ENCODE measurements around the gene CYP27C1. TPM values are rescaled to one million over a fixed set of nuclear protein-coding genes. Genes with fewer than 3 reads are reported as not detected.

The CYP27C1 gene
- polyA plus RNA-seq, 1 donor = 5.1 TPM

- no peak for DNase-seq (ENCODE audit: low read depth)
Observed at GRCh38 chr2:127153691-127154158, 66.4 kb downstream of the CYP27C1 start.

- no peak for DNase-seq (ENCODE audit: low read depth)
Observed at GRCh38 chr2:127150996-127151395, 69.1 kb downstream of the CYP27C1 start.

DNA sequence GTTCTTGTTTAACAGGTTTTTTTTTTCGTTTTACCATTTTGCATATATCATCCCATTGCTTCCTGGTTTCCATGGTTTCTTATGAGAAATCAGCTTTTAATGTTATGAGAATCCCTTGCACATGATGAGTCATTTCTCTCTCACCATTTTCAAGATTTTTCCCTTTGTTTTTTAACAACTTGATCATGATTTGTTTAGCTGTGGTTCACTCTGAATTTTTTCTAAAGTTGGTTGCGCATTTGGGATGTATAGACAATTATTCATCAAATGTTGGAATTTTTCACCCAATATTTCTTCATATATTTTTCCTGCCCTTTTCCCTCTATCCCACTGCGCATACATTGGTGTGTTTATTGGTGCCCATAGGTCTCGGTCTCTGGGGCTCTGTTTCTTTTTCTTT, 70.7 kb downstream of the CYP27C1 start:
- no peak for DNase-seq (ENCODE audit: low read depth)

DNA sequence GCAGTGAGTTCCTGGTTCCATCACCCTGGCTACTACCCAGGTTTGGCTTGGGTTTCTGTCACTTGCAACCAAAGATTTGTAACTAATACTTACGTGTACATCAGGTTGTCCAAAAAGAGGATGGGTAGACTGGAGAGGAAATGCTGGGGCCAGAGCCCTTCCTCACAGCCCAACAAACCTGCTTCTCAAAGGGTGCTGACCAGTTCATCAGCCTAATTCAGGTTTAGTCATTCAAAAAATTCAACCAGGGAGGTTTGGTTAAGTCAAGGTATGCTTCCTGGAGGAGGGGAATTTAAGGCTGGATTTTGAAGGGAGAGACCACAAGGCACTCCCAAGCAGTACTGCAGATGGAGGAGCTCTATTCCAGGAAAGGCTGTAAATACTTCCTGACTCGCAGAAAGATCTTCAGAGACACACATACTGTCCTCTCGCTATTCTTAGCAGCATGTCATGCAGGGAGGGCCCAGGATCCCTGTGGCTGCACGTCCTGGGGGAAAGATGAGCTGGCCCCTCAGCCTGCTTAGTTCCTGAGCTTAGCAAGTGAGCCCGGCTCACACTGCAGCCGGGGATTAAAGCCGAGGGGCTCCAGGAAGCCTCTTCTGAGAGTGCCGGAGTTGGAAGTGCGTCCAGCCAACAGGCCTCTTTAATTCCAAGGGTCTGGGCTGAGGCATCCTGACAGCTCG, 73.1 kb downstream of the CYP27C1 start:
- no peak for DNase-seq (ENCODE audit: low read depth)

DNA sequence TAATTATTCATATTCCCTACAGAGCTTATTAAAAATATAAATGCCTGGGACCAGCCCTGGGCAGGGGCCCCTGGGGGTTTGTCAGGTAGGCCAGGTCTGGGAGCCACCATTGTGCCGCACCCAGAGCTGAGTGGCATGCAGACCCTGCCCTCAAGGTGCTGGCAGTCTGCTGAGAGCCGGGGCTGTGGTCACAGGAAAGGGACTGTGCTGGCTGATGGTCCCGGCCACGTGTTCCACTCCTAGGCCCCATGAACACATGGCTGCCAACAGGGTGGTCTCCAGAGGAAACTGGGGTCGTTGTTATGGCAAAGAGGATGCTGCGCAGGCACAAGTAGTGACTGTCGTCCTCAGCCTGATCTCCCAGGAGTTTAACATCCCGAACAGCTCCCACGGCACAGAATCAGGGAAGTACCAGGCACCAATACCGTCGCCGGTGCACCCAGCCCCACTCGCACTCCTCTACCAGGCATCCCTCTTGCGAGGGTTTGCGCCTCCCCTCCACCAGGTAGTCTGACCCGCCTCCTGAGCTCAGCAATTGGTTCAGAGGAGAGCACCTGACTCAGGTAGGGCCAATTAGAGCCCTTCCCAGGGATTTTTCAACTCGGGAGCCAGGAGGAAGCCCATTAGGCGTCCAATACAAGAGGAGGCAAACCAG, 73.9 kb downstream of the CYP27C1 start:
- DNase-seq (ENCODE audit: low read depth) = no peak

DNA sequence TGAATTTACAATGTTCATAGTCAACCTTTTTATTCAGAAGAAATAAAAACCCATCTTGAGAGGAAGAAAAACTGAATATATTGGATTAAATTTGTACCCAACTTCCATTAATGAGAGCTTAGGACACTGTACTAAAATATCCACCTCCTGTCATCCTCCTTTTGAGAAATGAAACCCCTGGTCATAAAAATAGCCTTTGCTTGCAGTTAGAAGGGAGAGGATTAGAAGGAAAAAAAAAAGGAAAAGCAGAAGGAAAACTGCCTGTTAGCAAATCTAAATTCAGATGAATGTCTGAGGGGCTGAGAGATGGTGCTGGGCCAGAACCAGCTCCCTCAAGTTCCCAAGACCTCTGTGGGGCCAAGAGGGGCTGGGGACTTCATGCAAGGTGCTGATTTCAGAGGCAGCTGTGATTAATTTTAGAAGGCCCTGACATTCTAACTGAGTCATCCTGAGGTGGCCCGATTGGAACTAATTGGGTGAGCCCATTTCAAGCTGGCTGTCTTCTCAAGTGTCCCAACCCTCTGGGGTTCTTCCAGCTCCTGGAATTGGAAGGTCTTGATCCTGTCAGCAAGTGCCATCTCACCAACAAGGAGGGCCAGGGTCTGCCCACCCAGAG, 74.7 kb downstream of the CYP27C1 start:
- DNase-seq (ENCODE audit: low read depth) = no peak

DNA sequence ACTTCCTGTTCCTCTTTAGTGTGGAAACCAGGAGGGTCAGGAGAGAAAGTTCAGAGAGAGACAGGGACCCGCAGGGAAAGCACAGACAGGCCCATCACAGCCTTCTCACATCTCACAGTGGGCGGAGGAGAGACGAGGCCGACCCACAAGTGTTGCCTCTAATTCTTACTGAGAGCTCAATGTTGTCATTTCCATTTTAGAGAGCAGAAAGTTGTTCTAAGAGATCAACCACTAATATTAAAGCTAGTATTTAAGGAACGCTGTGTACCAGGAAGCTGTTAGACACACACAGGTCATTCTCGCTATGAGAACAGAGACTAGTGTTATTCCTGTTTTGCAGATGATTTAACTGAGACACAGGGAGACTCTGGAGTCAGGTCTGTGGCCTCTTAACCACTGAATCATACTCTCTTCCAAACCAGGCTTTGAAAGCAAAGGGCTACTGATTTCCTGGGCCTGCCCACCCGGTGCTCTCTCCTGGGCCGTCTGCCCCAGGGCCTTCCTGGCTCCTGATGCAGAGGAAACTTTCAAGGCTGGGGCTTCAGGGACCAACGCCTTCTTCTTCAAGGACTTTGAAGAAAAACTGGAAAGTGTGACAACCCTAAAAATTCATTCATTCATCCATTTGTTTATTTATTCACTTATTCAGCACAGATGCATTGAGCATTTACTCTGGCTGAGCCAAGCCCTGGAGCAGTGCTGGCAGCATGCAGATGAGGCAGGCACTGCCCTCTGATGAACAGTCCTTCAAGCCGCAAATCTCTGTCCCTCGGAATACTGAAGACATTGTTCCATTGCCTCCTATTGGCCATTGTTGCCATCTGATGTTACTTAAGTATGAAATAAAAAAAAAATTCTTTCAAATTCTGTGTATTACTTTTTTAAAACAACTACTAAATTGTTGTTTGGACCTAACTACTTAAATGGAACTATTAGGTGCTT, 76.0 kb downstream of the CYP27C1 start:
- no peak for DNase-seq (ENCODE audit: low read depth)

DNA sequence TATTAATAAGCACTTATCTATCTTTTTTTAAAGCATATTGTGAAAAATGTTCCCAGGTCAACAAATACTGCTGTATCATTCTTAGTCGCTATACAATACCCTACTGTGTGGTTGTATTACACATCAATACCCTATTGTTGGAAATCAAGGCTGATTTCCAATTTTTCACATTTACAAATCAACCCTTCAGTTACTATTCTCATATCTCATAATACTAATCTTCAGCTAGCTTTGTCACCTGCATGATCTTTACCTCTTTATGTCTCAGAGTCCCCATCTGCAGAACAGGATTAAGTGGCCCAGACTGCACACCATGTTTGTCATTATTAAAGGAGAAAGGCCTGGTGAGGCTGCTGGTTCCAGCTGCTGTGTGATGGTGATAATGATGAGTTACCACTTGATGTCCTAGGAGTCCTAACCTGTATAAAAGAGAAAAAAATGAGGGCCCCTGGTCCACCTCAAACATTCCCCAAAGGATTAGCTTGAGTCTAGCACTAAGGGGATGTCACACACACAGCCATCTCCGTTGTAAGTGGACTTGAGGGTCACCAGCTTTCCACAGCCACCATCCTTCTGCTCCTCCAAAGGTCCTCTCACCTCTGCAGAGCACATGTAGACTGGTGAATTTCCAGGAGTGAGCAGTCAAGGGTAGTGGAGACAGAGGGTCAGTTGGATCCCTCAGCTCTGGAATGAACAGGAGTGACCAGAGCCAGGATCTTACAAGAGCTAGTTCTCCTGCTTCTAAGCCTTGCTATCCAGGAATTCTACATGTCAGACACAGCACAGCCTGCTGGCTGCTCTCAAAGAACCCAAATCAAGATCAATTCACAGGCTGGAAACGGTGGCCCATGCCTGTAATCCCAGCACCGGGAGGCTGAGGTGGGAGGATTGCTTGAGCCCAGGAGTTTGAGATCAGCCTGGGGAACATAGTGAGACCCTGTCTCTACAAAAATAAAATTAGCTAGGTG, 77.2 kb downstream of the CYP27C1 start:
- no peak for DNase-seq (ENCODE audit: low read depth)

DNA sequence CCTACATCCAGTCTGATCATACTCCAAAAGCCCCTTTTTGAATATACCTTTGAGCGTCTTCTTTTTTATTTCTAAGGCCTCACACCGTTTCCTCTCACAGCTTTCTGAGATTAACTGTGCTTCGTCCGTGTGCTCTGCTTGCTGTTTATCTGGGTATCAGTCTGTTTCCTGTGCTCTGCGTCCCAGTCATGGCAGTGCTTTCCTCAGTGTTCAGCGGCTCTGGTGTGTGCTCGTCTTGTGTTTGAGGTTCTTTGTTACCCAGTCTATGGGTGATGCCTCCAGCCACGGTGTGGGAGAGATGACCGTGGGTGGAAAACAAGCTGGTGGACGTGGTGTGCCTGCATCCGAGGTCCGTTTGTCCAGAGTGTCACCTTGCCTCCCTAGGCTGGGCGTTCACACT, 79.6 kb downstream of the CYP27C1 start:
- DNase-seq (ENCODE audit: low read depth) = no peak

DNA sequence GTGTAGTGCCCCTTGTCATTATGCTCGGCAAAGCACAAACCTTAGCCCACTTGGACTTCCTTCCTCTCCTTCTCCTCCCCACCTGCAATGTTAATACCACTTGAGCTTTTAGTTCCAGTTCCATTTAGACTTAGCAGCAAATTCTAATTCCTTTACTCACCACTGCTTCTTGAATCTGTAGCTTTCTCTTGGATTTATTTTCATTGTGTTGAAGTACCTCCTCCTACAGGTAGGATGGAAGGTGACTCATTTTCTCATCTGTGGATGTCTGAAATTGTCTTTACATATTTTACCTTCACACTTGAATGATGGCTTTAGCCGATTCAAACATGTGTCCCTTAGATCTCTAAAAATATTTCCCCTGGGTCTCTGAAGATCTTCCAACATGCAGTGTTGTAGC, 80.3 kb downstream of the CYP27C1 start:
- no peak for DNase-seq (ENCODE audit: low read depth)

DNA sequence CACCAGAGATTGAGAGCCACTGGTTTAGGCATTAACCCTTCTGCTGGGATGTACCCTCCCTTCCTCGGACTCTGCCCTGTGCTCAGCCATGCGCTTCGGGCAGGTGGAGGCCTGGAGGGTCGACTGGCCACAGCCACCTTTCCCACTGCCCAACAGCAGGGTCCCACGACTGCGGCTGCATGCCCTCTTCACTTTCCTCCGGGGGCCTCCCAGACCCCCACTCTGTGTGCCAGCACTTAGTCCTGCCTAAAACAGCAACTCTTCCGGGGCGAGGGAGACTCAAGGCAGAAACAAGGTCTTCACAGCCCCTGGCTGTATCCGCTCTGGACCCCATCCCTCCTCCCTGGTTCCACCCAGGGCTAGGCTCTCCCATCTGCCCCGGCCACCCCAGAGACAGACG, 81.8 kb downstream of the CYP27C1 start:
- DNase-seq (ENCODE audit: low read depth) = no peak

- no peak for DNase-seq (ENCODE audit: low read depth)
Observed at GRCh38 chr2:127137741-127138140, 82.4 kb downstream of the CYP27C1 start.

DNA sequence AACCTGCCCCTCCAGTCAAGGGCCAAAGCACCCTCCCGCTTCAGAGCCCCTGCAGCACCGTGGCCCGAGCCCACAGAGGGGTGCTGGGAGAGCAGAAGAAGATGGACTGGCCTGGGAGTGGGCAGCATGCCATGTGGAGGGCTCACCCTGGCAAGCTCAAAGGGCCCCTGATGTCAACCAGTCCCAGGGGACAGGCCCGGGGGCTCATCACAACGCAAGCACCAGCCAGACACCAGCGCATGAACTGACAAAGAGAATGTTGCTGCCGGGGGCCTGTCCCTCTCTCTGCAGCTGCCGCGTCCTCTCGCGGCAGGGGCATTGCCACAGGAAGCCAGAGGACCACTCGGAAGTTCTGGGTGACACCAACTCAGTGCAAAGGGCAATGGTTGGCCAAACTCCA, 82.9 kb downstream of the CYP27C1 start:
- DNase-seq (ENCODE audit: low read depth) = no peak

DNA sequence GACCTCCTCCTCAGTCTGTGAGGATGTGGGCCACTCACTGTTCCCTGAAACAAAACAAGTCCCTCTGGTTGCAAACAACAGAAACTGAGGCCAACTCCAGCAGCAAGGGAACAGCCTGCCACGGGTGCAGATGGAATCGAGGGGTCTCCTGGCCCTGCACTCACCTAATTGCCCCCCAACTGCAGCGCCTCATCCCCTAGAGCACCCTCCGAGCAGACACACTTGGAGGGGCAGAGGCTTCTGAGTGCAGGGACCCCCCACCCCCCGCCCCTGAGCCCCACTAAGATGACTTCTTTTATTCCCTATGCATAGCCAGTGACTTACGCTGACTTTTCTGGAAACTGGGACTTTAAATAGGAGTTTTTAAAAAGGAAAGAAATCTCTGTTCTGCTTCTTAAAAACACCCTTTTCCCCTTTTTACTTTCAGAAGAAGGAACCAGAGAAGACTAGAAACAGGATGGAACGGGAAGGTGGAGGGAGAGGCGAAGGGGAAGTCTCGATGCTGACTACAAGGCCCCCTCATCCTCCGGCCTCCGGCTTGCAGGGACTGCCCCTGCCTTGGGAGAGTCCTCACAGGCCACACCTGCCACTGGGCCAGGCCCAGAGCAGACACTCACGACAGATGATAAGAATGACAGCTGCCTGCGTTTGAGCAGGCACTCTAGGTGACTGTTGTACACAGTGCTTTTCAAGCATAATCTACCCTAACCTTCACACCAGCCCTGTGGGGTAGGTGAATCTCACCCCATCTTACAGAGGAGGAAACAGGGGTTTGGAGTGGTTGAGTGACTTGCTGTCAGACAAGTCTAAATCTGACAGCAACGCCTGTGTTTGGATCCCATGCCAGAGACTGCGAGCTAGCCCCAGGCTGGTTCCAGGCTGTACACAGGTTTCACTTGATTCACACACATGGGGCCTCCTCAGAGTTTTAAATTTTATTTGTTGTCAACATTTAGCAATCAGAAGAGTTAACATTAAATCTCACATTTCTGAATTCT, 85.0 kb downstream of the CYP27C1 start:
- no peak for DNase-seq (ENCODE audit: low read depth)

- no peak for DNase-seq (ENCODE audit: low read depth)
Observed at GRCh38 chr2:127134235-127134634, 85.9 kb downstream of the CYP27C1 start.

All from forelimb muscle (tissue), 1 donor.